K562 (cell line): Measurements from ENCODE around the gene AHCYL2. TPM values are rescaled to one million over a fixed set of nuclear protein-coding genes. Genes with fewer than 3 reads are reported as not detected.

ENCODE experiments used
- ARID2 ChIP-seq: fragments of 450-650 bp; IDR thresholded peaks from 2 replicates; pipeline ENCODE4 v1.6.1; 2017; ENCODE audit warnings: antibody characterized with exemption, mild to moderate bottlenecking
- E2F3 ChIP-seq: fragments of 250-450 bp; sonication (Bioruptor Pico); IDR thresholded peaks from 2 replicates; pipeline ENCODE4 v1.4.0; 2020; ENCODE audit warnings: mild to moderate bottlenecking
- ESRRA ChIP-seq: fragments of 450-650 bp; IDR thresholded peaks from 2 replicates; pipeline ENCODE4 v1.6.1; 2014; ENCODE audit warnings: low read depth, mild to moderate bottlenecking, moderate library complexity, borderline replicate concordance
- HES1 ChIP-seq: fragments of 450-650 bp; IDR thresholded peaks from 2 replicates; pipeline ENCODE4 v1.6.1; 2016; ENCODE audit warnings: low read depth, mild to moderate bottlenecking, moderate library complexity
- HNRNPL ChIP-seq: fragments of 200-400 bp; formaldehyde crosslinking; IDR thresholded peaks from 2 replicates; pipeline ENCODE4 v1.6.1; 2017; ENCODE audit warnings: low read depth, mild to moderate bottlenecking, low read length
- HNRNPUL1 ChIP-seq: fragments of 200-400 bp; formaldehyde crosslinking; IDR thresholded peaks from 2 replicates; pipeline ENCODE4 v1.6.1; 2017; ENCODE audit warnings: low read length
- MBD1 ChIP-seq: fragments of 250-450 bp; sonication (Bioruptor Pico); IDR thresholded peaks from 2 replicates; pipeline ENCODE4 v1.8.0; 2022; ENCODE audit warnings: inconsistent platforms
- MEIS2 ChIP-seq: fragments of 450-650 bp; IDR thresholded peaks from 2 replicates; pipeline ENCODE4 v1.6.1; 2014; ENCODE audit warnings: mild to moderate bottlenecking; ENCODE audit not compliant: partially characterized antibody
- NUFIP1 ChIP-seq: fragments of 450-650 bp; IDR thresholded peaks from 2 replicates; pipeline ENCODE4 v1.6.1; 2018; ENCODE audit not compliant: partially characterized antibody
- SMARCA5 ChIP-seq: fragments of 450-650 bp; IDR thresholded peaks from 2 replicates; pipeline ENCODE4 v1.6.1; 2016
- TAF1 ChIP-seq: IDR thresholded peaks from 2 replicates; pipeline ENCODE4 v1.6.1; 2011; ENCODE audit warnings: mild to moderate bottlenecking, low read length, moderate library complexity; ENCODE audit not compliant: insufficient read depth, control insufficient read depth, severe bottlenecking; ENCODE audit errors: extremely low read depth
- TSC22D4 ChIP-seq: fragments of 450-650 bp; IDR thresholded peaks from 2 replicates; pipeline ENCODE4 v1.6.1; 2016; ENCODE audit warnings: missing genetic modification characterization, missing biosample characterization, control low read depth
- ZNF212 ChIP-seq: fragments of 450-650 bp; formaldehyde crosslinking; IDR thresholded peaks from 2 replicates; pipeline ENCODE4 v1.4.0; 2020; ENCODE audit warnings: mild to moderate bottlenecking
- ZNF639 ChIP-seq, 2 experiments: fragments of 200-800 bp in 1 of 2; sonication (Bioruptor generic) in 1 of 2; sonication (generic) in 1 of 2; formaldehyde crosslinking in 1 of 2; IDR thresholded peaks in 1 of 2; conservative IDR thresholded peaks in 1 of 2; 2 replicates each; pipeline versions ENCODE4 v1.5.0 to v1.6.1; 2016 to 2020; ENCODE audit warnings: missing compliant biosample characterization in 1 of 2, missing genetic modification characterization in 1 of 2, missing genetic modification reagents in 1 of 2
- ZNF695 ChIP-seq: fragments of 450-650 bp; formaldehyde crosslinking; IDR thresholded peaks from 2 replicates; pipeline ENCODE4 v1.4.0; 2020; ENCODE audit warnings: mild to moderate bottlenecking, moderate library complexity
- ZNF778 ChIP-seq: fragments of 450-650 bp; formaldehyde crosslinking; IDR thresholded peaks from 2 replicates; pipeline ENCODE4 v1.4.0; 2020; ENCODE audit warnings: mild to moderate bottlenecking, moderate library complexity
- ZZZ3 ChIP-seq: fragments of 450-650 bp; IDR thresholded peaks from 2 replicates; pipeline ENCODE4 v1.6.1; 2016; ENCODE audit warnings: antibody characterized with exemption, mild to moderate bottlenecking, moderate library complexity
- polyA plus RNA-seq, 8 experiments: library from polyadenylated mRNA; depleted of rRNA in 4 of 8; stranded (reverse) in 5 of 8; unstranded in 3 of 8; fragments of >200 nt; fragmentation: Nextera tagmentation in 2 of 8; fragmentation: Illumina TruSeq in 1 of 8; extraction: Ambion mirVana in 2 of 8; extraction: Trizol in 1 of 8; gene quantifications; 2 replicates each; pipeline versions ENCODE4 v1.2.1 to v1.2.3, GENCODE V29; 2011 to 2014; ENCODE audit warnings: inconsistent platforms in 1 of 8, missing spikeins in 1 of 8
- total RNA-seq, 7 experiments: library from RNA; depleted of rRNA in 6 of 7; stranded (reverse); fragments of >200 nt in 6 of 7; fragmentation: Illumina TruSeq in 2 of 7; extraction: Trizol in 2 of 7; gene quantifications; 2 replicates each; pipeline versions ENCODE4 v1.2.1 to v1.2.3, GENCODE V29; 2011 to 2021; ENCODE audit warnings: low replicate concordance in 1 of 7
- TF ChIP-seq, protein P1 (sequence below): fragments of 450-650 bp; conservative IDR thresholded peaks from 2 replicates; pipeline ENCODE4 v1.6.1; 2016; ENCODE audit warnings: missing genetic modification characterization, low read depth, mild to moderate bottlenecking, control low read depth, missing compliant biosample characterization
- TF ChIP-seq, protein P2 (sequence below): sonication (generic); formaldehyde crosslinking; IDR thresholded peaks from 2 replicates; pipeline ENCODE4 v1.8.0; 2022; ENCODE audit warnings: mild to moderate bottlenecking, missing genetic modification reagents

Gene AHCYL2
- total and polyA plus RNA-seq, 9 of the 15 experiments (the other 6 are each of a cell fraction or from before 2014, with no cell fraction given): 0.93 to 10.5 (median 5.2) TPM

DNA sequence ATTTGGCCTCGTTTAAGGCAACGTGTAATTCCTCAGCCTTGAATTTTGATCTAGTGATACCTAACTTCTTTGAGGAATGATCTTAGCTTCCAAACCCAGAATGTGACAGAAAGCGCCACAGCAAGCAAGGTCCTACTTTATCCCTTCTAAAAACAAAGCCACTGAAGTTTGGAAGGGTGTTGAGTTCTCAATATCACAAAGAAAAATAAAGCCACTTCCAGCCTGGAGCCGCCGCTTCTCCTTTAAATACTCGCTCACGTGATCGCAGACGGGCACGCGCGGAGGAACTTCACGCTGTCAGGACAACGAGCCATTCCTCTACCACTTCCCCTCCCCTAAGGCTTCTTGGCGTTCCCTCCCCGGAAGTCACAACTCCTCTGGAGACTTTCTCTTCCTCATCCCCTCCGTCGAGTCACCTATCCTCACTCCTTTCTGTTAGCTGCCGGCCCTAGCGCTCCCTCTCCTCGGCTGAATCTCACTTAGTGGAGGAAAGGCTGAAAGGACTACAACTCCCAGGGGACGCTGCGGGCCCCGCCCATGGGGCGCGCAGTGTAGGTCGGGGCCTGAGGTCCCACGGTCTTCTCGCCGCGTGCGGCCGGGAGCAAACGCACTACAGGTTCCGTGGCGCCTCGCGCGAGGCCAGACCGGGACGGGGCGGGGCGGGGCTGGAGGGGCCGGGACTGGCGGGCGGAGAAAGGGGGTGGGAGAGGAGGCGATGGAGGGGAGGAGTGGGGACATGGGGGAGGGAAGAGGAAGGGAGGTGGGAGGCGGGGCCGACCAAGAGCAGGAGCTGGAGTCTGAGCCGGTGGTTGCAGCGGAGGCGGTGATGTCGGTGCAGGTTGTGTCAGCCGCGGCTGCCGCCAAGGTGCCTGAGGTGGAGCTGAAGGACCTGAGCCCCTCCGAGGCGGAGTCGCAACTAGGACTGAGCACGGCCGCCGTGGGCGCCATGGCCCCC lies at the start of gene AHCYL2 (continued):
- TF ChIP-seq, protein P1, sequence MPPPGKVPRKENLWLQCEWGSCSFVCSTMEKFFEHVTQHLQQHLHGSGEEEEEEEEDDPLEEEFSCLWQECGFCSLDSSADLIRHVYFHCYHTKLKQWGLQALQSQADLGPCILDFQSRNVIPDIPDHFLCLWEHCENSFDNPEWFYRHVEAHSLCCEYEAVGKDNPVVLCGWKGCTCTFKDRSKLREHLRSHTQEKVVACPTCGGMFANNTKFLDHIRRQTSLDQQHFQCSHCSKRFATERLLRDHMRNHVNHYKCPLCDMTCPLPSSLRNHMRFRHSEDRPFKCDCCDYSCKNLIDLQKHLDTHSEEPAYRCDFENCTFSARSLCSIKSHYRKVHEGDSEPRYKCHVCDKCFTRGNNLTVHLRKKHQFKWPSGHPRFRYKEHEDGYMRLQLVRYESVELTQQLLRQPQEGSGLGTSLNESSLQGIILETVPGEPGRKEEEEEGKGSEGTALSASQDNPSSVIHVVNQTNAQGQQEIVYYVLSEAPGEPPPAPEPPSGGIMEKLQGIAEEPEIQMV (tag): no peak
- TF ChIP-seq MEIS2 (peak; percentile 61), ZNF212 (CRISPR knock-in tag) (no peak; the same call in 1 of the 2 replicates), ARID2 (no peak), HES1 (peak; percentile 94), TSC22D4 (no peak), ZNF778 (CRISPR knock-in tag) (no peak), ZNF695 (CRISPR knock-in tag) (no peak), MBD1 (no peak), HNRNPL (no peak), NUFIP1 (no peak), SMARCA5 (no peak), ZNF639 (CRISPR knock-in tag; conservative IDR thresholded peaks at IDR 0.05 in 1 of 2, IDR thresholded peaks at IDR 0.05 in 1 of 2) (peak in 1 of 2 experiments; percentile 97; a peak in 2 of 4 replicates), HNRNPUL1 (no peak), ESRRA (peak; percentile 57; the same call in 1 of the 2 replicates), E2F3 (peak; percentile 67), ZZZ3 (no peak), TAF1 (peak; percentile 68)
- TF ChIP-seq, protein P2, sequence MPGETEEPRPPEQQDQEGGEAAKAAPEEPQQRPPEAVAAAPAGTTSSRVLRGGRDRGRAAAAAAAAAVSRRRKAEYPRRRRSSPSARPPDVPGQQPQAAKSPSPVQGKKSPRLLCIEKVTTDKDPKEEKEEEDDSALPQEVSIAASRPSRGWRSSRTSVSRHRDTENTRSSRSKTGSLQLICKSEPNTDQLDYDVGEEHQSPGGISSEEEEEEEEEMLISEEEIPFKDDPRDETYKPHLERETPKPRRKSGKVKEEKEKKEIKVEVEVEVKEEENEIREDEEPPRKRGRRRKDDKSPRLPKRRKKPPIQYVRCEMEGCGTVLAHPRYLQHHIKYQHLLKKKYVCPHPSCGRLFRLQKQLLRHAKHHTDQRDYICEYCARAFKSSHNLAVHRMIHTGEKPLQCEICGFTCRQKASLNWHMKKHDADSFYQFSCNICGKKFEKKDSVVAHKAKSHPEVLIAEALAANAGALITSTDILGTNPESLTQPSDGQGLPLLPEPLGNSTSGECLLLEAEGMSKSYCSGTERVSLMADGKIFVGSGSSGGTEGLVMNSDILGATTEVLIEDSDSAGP (CRISPR knock-in tag): peak; percentile 99
